ENCODE measurements around the gene HOPX.

GRCh38 chr4:56648824-56649151 is 32.3 kb downstream of the HOPX start:
- no peak for TF ChIP-seq CTCF (conservative IDR thresholded peaks at IDR 0.05; ENCODE audit: low read length)
- no peak for TF ChIP-seq EZH2phosphoT487 (IDR thresholded peaks at IDR 0.05; ENCODE audit: borderline replicate concordance, low read depth, low read length)

All from OCI-LY7 (cell line).